SU-DHL-6 (cell line): ENCODE measurements around the gene C11orf87.

ENCODE experiments used
- EZH2phosphoT487 ChIP-seq: fragments of 200-600 bp; sonication (generic), shearing (Covaris generic); conservative IDR thresholded peaks from 2 replicates; pipeline ENCODE4 v1.6.1; 2018; ENCODE audit warnings: mild to moderate bottlenecking, antibody characterized with exemption, low read length, moderate library complexity, mixed read lengths
- TF ChIP-seq, protein P1 (sequence below): fragments of 200-600 bp; sonication (generic); IDR thresholded peaks from one replicate; pipeline ENCODE4 v1.5.1; 2017; ENCODE audit warnings: antibody characterized with exemption, mild to moderate bottlenecking, low read length, moderate library complexity; ENCODE audit not compliant: insufficient read depth, poor library complexity, severe bottlenecking

GRCh38 chr11:109383306-109383705 lies 38.7 kb upstream of the C11orf87 start:
- TF ChIP-seq, protein P1, sequence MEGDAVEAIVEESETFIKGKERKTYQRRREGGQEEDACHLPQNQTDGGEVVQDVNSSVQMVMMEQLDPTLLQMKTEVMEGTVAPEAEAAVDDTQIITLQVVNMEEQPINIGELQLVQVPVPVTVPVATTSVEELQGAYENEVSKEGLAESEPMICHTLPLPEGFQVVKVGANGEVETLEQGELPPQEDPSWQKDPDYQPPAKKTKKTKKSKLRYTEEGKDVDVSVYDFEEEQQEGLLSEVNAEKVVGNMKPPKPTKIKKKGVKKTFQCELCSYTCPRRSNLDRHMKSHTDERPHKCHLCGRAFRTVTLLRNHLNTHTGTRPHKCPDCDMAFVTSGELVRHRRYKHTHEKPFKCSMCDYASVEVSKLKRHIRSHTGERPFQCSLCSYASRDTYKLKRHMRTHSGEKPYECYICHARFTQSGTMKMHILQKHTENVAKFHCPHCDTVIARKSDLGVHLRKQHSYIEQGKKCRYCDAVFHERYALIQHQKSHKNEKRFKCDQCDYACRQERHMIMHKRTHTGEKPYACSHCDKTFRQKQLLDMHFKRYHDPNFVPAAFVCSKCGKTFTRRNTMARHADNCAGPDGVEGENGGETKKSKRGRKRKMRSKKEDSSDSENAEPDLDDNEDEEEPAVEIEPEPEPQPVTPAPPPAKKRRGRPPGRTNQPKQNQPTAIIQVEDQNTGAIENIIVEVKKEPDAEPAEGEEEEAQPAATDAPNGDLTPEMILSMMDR, result no peak
- no peak for TF ChIP-seq EZH2phosphoT487
